GM12864 (cell line): ENCODE data around the gene TBKBP1.

Experiments
- DNase-seq: peaks from one replicate; pipeline ENCODE4 v3.0.0-alpha.2; 2011; ENCODE audit warnings: low read depth
- H3K4me3 ChIP-seq: 2 replicates; pipeline ENCODE4 v1.5.1; 2011; ENCODE audit warnings: mild to moderate bottlenecking, low read depth, low read length, control low read depth
- CTCF ChIP-seq: IDR thresholded peaks from 2 replicates; pipeline ENCODE4 v1.5.1; 2011; ENCODE audit warnings: low read depth, mild to moderate bottlenecking, moderate library complexity, low read length, control low read depth, inconsistent platforms; ENCODE audit errors: missing control alignments

The TBKBP1 gene

GRCh38 chr17:47728214-47728877, 34.4 kb downstream of the TBKBP1 start:
- TF ChIP-seq CTCF = no peak
- no peak overlapping the region for H3K4me3 ChIP-seq
- DNase-seq = no peak

- no peak for TF ChIP-seq CTCF
- no peak overlapping the region for H3K4me3 ChIP-seq
- no peak for DNase-seq
Observed at GRCh38 chr17:47729476-47729875, 35.5 kb downstream of the TBKBP1 start.

- H3K4me3 ChIP-seq = no peak overlapping the region
- no peak for TF ChIP-seq CTCF
- no peak for DNase-seq
Observed at GRCh38 chr17:47730681-47731080, 36.7 kb downstream of the TBKBP1 start.

- no peak for DNase-seq
- no peak overlapping the region for H3K4me3 ChIP-seq
- no peak for TF ChIP-seq CTCF
Observed at GRCh38 chr17:47731396-47731795, 37.4 kb downstream of the TBKBP1 start.

- no peak for TF ChIP-seq CTCF
- no peak for DNase-seq
- H3K4me3 ChIP-seq = no peak overlapping the region; the same call in 1 of the 2 replicates
Observed at GRCh38 chr17:47732399-47733046, 38.6 kb downstream of the TBKBP1 start.

GRCh38 chr17:47733047-47733673, 39.2 kb downstream of the TBKBP1 start, which contains the start of gene TBX21:
TSS of gene TBX21 (plus strand) at chr17:47733236. CDS start at chr17:47733455, 219 bp downstream.
- peak within 1 kb of the TSS; percentile 37 for H3K4me3 ChIP-seq
- no peak for TF ChIP-seq CTCF
- DNase-seq = peak; percentile 53
